Measurements from ENCODE around the gene AXDND1. TPM values are rescaled to one million over a fixed set of nuclear protein-coding genes. Genes with fewer than 3 reads are reported as not detected.

The AXDND1 gene
- total RNA-seq, 1 donor from 2014 or later = not detected

DNA sequence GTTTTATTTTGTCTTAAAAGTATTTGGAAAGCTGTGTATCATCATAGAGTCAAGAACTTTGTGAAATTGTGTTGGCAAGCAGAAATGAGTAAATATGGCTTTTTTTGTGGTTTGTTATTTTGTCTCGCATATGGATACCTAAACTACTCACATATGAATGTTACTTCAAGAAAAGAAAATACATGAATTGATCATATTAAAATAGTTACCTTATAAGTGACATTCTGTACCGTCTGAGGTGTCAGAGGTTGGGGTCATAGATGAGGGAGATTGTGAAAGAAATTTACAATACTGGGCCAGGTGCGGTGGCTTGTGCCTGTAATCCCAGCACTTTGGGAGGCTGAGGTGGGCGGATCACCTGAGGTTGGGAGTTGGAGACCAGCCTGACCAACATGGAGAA, 31.3 kb upstream of the AXDND1 start:
- Histone ChIP-seq H3K36me3 (peaks cover 15% of the 10 kb centered on the region), H3K4me3 (no peak overlapping the region), H3K27me3 (ENCODE audit: low read depth) (no peaks in the 10 kb centered on the region), H3K9me3 (replicated peaks) (no peaks in the 10 kb centered on the region), H3K4me1 (no peaks in the 10 kb centered on the region), H3K27ac (replicated peaks) (no peak overlapping the region)
- DNase-seq = no peak
- TF ChIP-seq, protein P1, sequence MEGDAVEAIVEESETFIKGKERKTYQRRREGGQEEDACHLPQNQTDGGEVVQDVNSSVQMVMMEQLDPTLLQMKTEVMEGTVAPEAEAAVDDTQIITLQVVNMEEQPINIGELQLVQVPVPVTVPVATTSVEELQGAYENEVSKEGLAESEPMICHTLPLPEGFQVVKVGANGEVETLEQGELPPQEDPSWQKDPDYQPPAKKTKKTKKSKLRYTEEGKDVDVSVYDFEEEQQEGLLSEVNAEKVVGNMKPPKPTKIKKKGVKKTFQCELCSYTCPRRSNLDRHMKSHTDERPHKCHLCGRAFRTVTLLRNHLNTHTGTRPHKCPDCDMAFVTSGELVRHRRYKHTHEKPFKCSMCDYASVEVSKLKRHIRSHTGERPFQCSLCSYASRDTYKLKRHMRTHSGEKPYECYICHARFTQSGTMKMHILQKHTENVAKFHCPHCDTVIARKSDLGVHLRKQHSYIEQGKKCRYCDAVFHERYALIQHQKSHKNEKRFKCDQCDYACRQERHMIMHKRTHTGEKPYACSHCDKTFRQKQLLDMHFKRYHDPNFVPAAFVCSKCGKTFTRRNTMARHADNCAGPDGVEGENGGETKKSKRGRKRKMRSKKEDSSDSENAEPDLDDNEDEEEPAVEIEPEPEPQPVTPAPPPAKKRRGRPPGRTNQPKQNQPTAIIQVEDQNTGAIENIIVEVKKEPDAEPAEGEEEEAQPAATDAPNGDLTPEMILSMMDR (IDR thresholded peaks at IDR 0.05; ENCODE audit: borderline replicate concordance) = no peak
- intact Hi-C loops (cut with micrococcal nuclease) = no loop called here

DNA sequence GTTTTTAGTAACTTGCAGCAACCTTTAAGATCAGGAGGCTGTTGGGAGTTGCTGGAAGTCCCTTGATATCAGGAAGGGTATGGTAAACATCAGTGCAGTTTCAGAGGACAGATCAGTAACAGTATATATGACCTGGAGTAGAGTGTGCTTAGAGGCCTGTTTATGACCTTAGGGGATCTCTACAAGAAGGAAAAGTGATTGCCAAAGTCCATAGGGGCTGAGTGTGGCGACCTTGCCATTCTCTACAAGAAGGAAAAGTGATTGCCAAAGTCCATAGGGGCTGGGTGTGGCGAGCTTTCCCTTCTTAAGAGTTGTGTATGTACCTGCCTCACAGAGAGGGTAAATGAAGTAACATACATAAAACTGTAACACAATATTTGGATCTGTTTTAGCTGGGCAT, 28.5 kb upstream of the AXDND1 start:
- peaks cover 20% of the 10 kb centered on the region for H3K36me3 ChIP-seq
- intact Hi-C loops (cut with micrococcal nuclease) = no loop called here
- TF ChIP-seq, protein P1 (IDR thresholded peaks at IDR 0.05; ENCODE audit: borderline replicate concordance) = no peak
- DNase-seq = no peak
- H3K27ac ChIP-seq (replicated peaks) = no peak overlapping the region
- H3K9me3 ChIP-seq (replicated peaks) = no peaks in the 10 kb centered on the region
- no peaks in the 10 kb centered on the region for H3K27me3 ChIP-seq (ENCODE audit: low read depth)
- no peaks in the 10 kb centered on the region for H3K4me1 ChIP-seq
- no peak overlapping the region for H3K4me3 ChIP-seq

GRCh38 chr1:179337942-179338560, 27.7 kb upstream of the AXDND1 start:
- H3K9me3 ChIP-seq (replicated peaks) = no peaks in the 10 kb centered on the region
- TF ChIP-seq, protein P1 (IDR thresholded peaks at IDR 0.05; ENCODE audit: borderline replicate concordance) = no peak
- intact Hi-C loops (cut with micrococcal nuclease) = no loop called here
- no peaks in the 10 kb centered on the region for H3K27me3 ChIP-seq (ENCODE audit: low read depth)
- H3K36me3 ChIP-seq = peaks cover 28% of the 10 kb centered on the region
- no peak overlapping the region for H3K27ac ChIP-seq (replicated peaks)
- H3K4me1 ChIP-seq = no peaks in the 10 kb centered on the region
- no peak overlapping the region for H3K4me3 ChIP-seq
- no peak for DNase-seq

GRCh38 chr1:179340918-179341317, 24.9 kb upstream of the AXDND1 start:
- DNase-seq = no peak
- no peaks in the 10 kb centered on the region for H3K27me3 ChIP-seq (ENCODE audit: low read depth)
- H3K27ac ChIP-seq (replicated peaks) = no peak overlapping the region
- H3K9me3 ChIP-seq (replicated peaks) = no peaks in the 10 kb centered on the region
- peaks cover 47% of the 10 kb centered on the region for H3K36me3 ChIP-seq
- TF ChIP-seq, protein P1 (IDR thresholded peaks at IDR 0.05; ENCODE audit: borderline replicate concordance) = no peak
- intact Hi-C loops (cut with micrococcal nuclease) = no loop called here
- no peaks in the 10 kb centered on the region for H3K4me1 ChIP-seq
- no peak overlapping the region for H3K4me3 ChIP-seq

- Histone ChIP-seq H3K9me3 (replicated peaks) (no peaks in the 10 kb centered on the region), H3K4me1 (no peaks in the 10 kb centered on the region), H3K27me3 (ENCODE audit: low read depth) (no peaks in the 10 kb centered on the region), H3K36me3 (peaks cover 55% of the 10 kb centered on the region), H3K4me3 (no peak overlapping the region), H3K27ac (replicated peaks) (no peak overlapping the region)
- TF ChIP-seq, protein P1 (IDR thresholded peaks at IDR 0.05; ENCODE audit: borderline replicate concordance) = no peak
- intact Hi-C loops (cut with micrococcal nuclease) = no loop called here
- no peak for DNase-seq
These were observed 23.7 kb upstream of the AXDND1 start for GRCh38 chr1:179341943-179342547.

Measured in left ventricle myocardium inferior (tissue), 1 donor.